HG02973 (cell line): ENCODE data around the gene HPSE.

ENCODE experiments used
- ATAC-seq: cut with Tn5 transposase; IDR thresholded peaks from one replicate; pipeline ENCODE4 v1.9.1; 2021; ENCODE audit warnings: moderate library complexity; ENCODE audit not compliant: unreplicated experiment

The HPSE gene

GRCh38 chr4:83251447-83251830 lies 83.2 kb downstream of the HPSE start:
- ATAC-seq, result no peak

GRCh38 chr4:83250687-83251446 lies 83.8 kb downstream of the HPSE start:
- ATAC-seq, result no peak

- no peak for ATAC-seq
Measured at GRCh38 chr4:83248486-83248885, 86.2 kb downstream of the HPSE start.

GRCh38 chr4:83247415-83248357 lies 87.0 kb downstream of the HPSE start:
- ATAC-seq, result no peak
